Effector memory CD4-positive, alpha-beta T cell (primary cell): ENCODE data around the gene AP1M1.

Experiments used
- DNase-seq, 3 donors: peaks; one replicate each; pipeline ENCODE4 v3.0.0-alpha.2; 2020
- H3K27ac ChIP-seq: 2 replicates; pipeline ENCODE4 v1.7.0; 2013; ENCODE audit warnings: mild to moderate bottlenecking, low read length, moderate library complexity; ENCODE audit not compliant: insufficient read depth, poor library complexity, severe bottlenecking
- H3K27me3 ChIP-seq: replicated peaks from 2 replicates; pipeline ENCODE4 v1.7.0; 2013; ENCODE audit warnings: mild to moderate bottlenecking, low read length; ENCODE audit not compliant: insufficient read depth, control insufficient read depth, poor library complexity, severe bottlenecking
- H3K36me3 ChIP-seq: 2 replicates; pipeline ENCODE4 v1.7.0; 2013; ENCODE audit warnings: mild to moderate bottlenecking, low read length, moderate library complexity; ENCODE audit not compliant: control insufficient read depth, insufficient read depth
- H3K4me1 ChIP-seq: 2 replicates; pipeline ENCODE4 v1.7.0; 2013; ENCODE audit warnings: low read length, mild to moderate bottlenecking; ENCODE audit not compliant: control insufficient read depth, insufficient read depth, poor library complexity, severe bottlenecking
- H3K4me3 ChIP-seq: 2 replicates; pipeline ENCODE4 v1.7.0; 2013; ENCODE audit warnings: low read length, low read depth, mild to moderate bottlenecking; ENCODE audit not compliant: insufficient read depth, poor library complexity, severe bottlenecking
- H3K9me3 ChIP-seq: 2 replicates; pipeline ENCODE4 v1.7.0; 2013; ENCODE audit warnings: mild to moderate bottlenecking, low read length, moderate library complexity; ENCODE audit not compliant: control insufficient read depth
- total RNA-seq, 3 donors: gene quantifications; one replicate each; lab custom pipeline; 2026; lab: John Stamatoyannopoulos, UW

Gene AP1M1
- total RNA-seq: 45.7 to 72.6 (median 55.0) reads per million in 3 donors

- Histone ChIP-seq H3K4me3 (peak within 1 kb of the TSS; percentile 84), H3K36me3 (peaks cover 14% of the 10 kb centered on the region), H3K9me3 (no peaks in the 10 kb centered on the region), H3K27ac (peak within 1 kb of the TSS; percentile 93), H3K27me3 (no peaks in the 10 kb centered on the region), H3K4me1 (peaks cover 17% of the 10 kb centered on the region)
- DNase-seq: peak; percentile 97 to 99 (median 98)
Measured at GRCh38 chr19:16197622-16198369, at the start of gene AP1M1. Gene AP1M1, plus strand, starts transcription at chr19:16197911. Its CDS starts 116 bp downstream, at chr19:16198027.

GRCh38 chr19:16148443-16149229, 49.1 kb upstream of the AP1M1 start:
- no peak overlapping the region for H3K4me3 ChIP-seq
- DNase-seq: no peak
- no peak overlapping the region for H3K27ac ChIP-seq
- no peaks in the 10 kb centered on the region for H3K9me3 ChIP-seq
- H3K27me3 ChIP-seq: no peaks in the 10 kb centered on the region
- peaks cover 40% of the 10 kb centered on the region for H3K36me3 ChIP-seq
- H3K4me1 ChIP-seq: peaks cover 4% of the 10 kb centered on the region

GRCh38 chr19:16153582-16154336, 44.0 kb upstream of the AP1M1 start:
- Histone ChIP-seq H3K4me1 (no peaks in the 10 kb centered on the region), H3K27ac (no peak overlapping the region), H3K9me3 (no peaks in the 10 kb centered on the region), H3K4me3 (no peak overlapping the region), H3K27me3 (no peaks in the 10 kb centered on the region), H3K36me3 (peaks cover 77% of the 10 kb centered on the region)
- DNase-seq: no peak

- H3K4me1 ChIP-seq: no peaks in the 10 kb centered on the region
Measured at GRCh38 chr19:16154557-16154956, 43.2 kb upstream of the AP1M1 start.

GRCh38 chr19:16155128-16155527, 42.6 kb upstream of the AP1M1 start:
- Histone ChIP-seq H3K36me3 (peaks cover 63% of the 10 kb centered on the region), H3K4me1 (no peaks in the 10 kb centered on the region), H3K27ac (no peak overlapping the region), H3K27me3 (no peaks in the 10 kb centered on the region), H3K4me3 (no peak overlapping the region), H3K9me3 (no peaks in the 10 kb centered on the region)
- DNase-seq: no peak

More at GRCh38 chr19:16154557-16154956, 43.2 kb upstream of the AP1M1 start:
- Histone ChIP-seq H3K27me3 (no peaks in the 10 kb centered on the region), H3K4me3 (no peak overlapping the region), H3K9me3 (no peaks in the 10 kb centered on the region), H3K36me3 (peaks cover 69% of the 10 kb centered on the region), H3K27ac (no peak overlapping the region)
- no peak for DNase-seq

- Histone ChIP-seq H3K4me3 (no peak overlapping the region), H3K27ac (no peak overlapping the region), H3K27me3 (no peaks in the 10 kb centered on the region), H3K9me3 (no peaks in the 10 kb centered on the region), H3K36me3 (peaks cover 57% of the 10 kb centered on the region), H3K4me1 (peaks cover 3% of the 10 kb centered on the region)
- no peak for DNase-seq
Measured at GRCh38 chr19:16156904-16157303, 40.8 kb upstream of the AP1M1 start.

- no peak for DNase-seq
- Histone ChIP-seq H3K27ac (no peak overlapping the region), H3K4me3 (no peak overlapping the region), H3K9me3 (no peaks in the 10 kb centered on the region), H3K36me3 (peaks cover 53% of the 10 kb centered on the region), H3K27me3 (no peaks in the 10 kb centered on the region), H3K4me1 (peaks cover 3% of the 10 kb centered on the region)
Measured at GRCh38 chr19:16157601-16158000, 40.1 kb upstream of the AP1M1 start.

- Histone ChIP-seq H3K27ac (no peak overlapping the region), H3K4me3 (no peak overlapping the region), H3K4me1 (peaks cover 3% of the 10 kb centered on the region), H3K36me3 (peaks cover 32% of the 10 kb centered on the region), H3K9me3 (no peaks in the 10 kb centered on the region), H3K27me3 (no peaks in the 10 kb centered on the region)
- no peak for DNase-seq
Measured at GRCh38 chr19:16159655-16160054, 38.1 kb upstream of the AP1M1 start.

- Histone ChIP-seq H3K27ac (no peak overlapping the region), H3K4me1 (peaks cover 3% of the 10 kb centered on the region), H3K9me3 (no peaks in the 10 kb centered on the region), H3K36me3 (peaks cover 24% of the 10 kb centered on the region), H3K4me3 (no peak overlapping the region), H3K27me3 (no peaks in the 10 kb centered on the region)
- no peak for DNase-seq
Measured at GRCh38 chr19:16160445-16160942, 37.2 kb upstream of the AP1M1 start.
